ENCODE results near the gene PTPRC. TPM values are rescaled to one million over a fixed set of nuclear protein-coding genes. Genes with fewer than 3 reads are reported as not detected.
A peak's percentile ranks its signal among the peaks of the same experiment; 100 is the strongest.

PTPRC gene
- total RNA-seq, 2 donors from 2014 or later = 27.1 to 86.8 TPM

DNA sequence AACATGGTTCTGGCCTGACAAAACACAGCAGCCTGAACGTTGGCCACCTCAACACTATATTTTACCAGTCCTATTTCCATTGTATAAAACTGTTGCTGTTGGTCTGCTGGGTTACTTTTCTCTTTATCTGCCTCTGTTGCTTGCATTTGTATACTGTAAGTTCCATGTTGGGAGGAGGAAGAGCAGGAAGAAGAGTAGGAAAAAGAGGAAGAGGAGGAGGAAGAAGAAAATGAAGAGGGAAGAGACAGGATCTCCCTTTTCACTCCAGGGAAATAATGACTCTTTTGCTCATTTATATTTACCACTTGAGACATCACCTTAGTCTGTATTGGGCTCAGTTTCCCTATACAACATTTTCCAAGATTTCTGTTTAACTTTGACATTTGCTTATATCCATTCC is 134.2 kb downstream of the PTPRC start:
- Histone ChIP-seq H3K4me1 (ENCODE audit: control insufficient read depth in 1 of 2, low read depth in 2 of 2) (no peaks in the 10 kb centered on the region), H3K36me3 (no peaks in the 10 kb centered on the region), H3K4me3 (no peak overlapping the region), H3K27ac (no peak overlapping the region), H3K27me3 (replicated peaks; ENCODE audit: insufficient read depth) (no peaks in the 10 kb centered on the region), H3K9me3 (no peaks in the 10 kb centered on the region)
- ATAC-seq (ENCODE audit: insufficient number of reproducible peaks, low FRiP score, low read depth) (no peak), DNase-seq (ENCODE audit: low spot score) (no peak)
- TF ChIP-seq CTCF (IDR thresholded peaks at IDR 0.05) = no peak

DNA sequence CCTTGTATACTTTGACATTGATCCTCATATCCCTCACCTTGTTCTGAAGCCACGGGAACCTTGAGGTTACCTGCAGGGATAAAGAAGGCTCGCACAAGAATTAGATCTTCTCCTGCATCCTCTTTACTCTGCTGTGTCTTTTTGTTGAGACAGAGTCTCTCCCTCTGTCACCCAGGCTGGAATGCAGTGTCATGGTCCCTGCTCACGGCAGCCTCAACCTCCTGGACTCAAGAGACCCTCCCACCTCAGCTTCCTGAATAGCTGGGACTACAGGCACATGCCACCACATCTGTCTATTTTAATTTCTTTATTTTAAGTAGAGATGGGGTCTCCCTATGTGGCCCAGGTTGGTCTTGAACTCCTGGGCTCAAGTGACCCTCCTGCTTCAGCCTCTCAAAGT is 134.7 kb downstream of the PTPRC start:
- ATAC-seq (ENCODE audit: insufficient number of reproducible peaks, low FRiP score, low read depth) = no peak
- Histone ChIP-seq H3K9me3 (no peaks in the 10 kb centered on the region), H3K27ac (no peak overlapping the region), H3K27me3 (replicated peaks; ENCODE audit: insufficient read depth) (no peaks in the 10 kb centered on the region), H3K36me3 (no peaks in the 10 kb centered on the region), H3K4me1 (ENCODE audit: control insufficient read depth in 1 of 2, low read depth in 2 of 2) (no peaks in the 10 kb centered on the region), H3K4me3 (no peak overlapping the region)
- no peak for TF ChIP-seq CTCF (IDR thresholded peaks at IDR 0.05)
- no peak for DNase-seq (ENCODE audit: low spot score)

- TF ChIP-seq CTCF (IDR thresholded peaks at IDR 0.05) = no peak
- H3K36me3 ChIP-seq = no peaks in the 10 kb centered on the region
- ATAC-seq (ENCODE audit: insufficient number of reproducible peaks, low FRiP score, low read depth) = no peak
- no peaks in the 10 kb centered on the region for H3K27me3 ChIP-seq (replicated peaks; ENCODE audit: insufficient read depth)
- no peaks in the 10 kb centered on the region for H3K4me1 ChIP-seq (ENCODE audit: control insufficient read depth in 1 of 2, low read depth in 2 of 2)
- H3K9me3 ChIP-seq = no peaks in the 10 kb centered on the region
- no peak for DNase-seq (ENCODE audit: low spot score)
- H3K4me3 ChIP-seq = no peak overlapping the region
- H3K27ac ChIP-seq = no peak overlapping the region
Observed at GRCh38 chr1:198774421-198774820, 135.6 kb downstream of the PTPRC start.

GRCh38 chr1:198775606-198776005 is 136.8 kb downstream of the PTPRC start:
- H3K9me3 ChIP-seq = no peaks in the 10 kb centered on the region
- H3K27me3 ChIP-seq (replicated peaks; ENCODE audit: insufficient read depth) = no peaks in the 10 kb centered on the region
- no peaks in the 10 kb centered on the region for H3K4me1 ChIP-seq (ENCODE audit: control insufficient read depth in 1 of 2, low read depth in 2 of 2)
- DNase-seq (ENCODE audit: low spot score) = no peak
- H3K4me3 ChIP-seq = no peak overlapping the region
- no peaks in the 10 kb centered on the region for H3K36me3 ChIP-seq
- H3K27ac ChIP-seq = peak overlapping the region in 1 of 2 donors; percentile 1
- TF ChIP-seq CTCF (IDR thresholded peaks at IDR 0.05) = no peak
- no peak for ATAC-seq (ENCODE audit: insufficient number of reproducible peaks, low FRiP score, low read depth)

DNA sequence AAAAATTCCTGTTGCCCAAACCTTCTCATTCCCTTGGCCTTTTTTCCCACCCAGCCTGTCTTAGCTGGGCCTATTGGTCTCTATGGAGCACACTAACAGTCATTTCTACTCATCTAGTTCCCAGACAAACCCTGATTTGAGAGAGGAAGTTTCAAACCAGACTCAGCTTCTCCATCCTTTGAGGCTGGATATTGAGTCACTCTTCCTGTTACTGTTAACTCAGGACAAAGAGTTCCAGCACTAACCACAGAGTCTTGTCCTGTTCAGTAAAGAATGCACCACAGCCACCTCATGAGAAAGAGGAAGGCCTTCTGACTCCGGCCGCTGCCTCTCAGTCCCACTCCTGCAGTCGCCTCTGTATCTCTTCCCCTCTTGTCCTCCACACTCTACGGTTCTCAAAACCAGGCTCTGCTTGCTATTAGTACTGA is 137.8 kb downstream of the PTPRC start:
- Histone ChIP-seq H3K4me1 (ENCODE audit: control insufficient read depth in 1 of 2, low read depth in 2 of 2) (no peaks in the 10 kb centered on the region), H3K27ac (peak overlapping the region in 1 of 2 donors; percentile 48), H3K27me3 (replicated peaks; ENCODE audit: insufficient read depth) (no peaks in the 10 kb centered on the region), H3K9me3 (no peaks in the 10 kb centered on the region), H3K4me3 (no peak overlapping the region), H3K36me3 (no peaks in the 10 kb centered on the region)
- DNase-seq (ENCODE audit: low spot score) (no peak), ATAC-seq (ENCODE audit: insufficient number of reproducible peaks, low FRiP score, low read depth) (no peak)
- TF ChIP-seq CTCF (IDR thresholded peaks at IDR 0.05) = no peak
